Medulla oblongata (tissue), 1 donor: ENCODE results near the gene ERBB4.
A peak's percentile ranks its signal among the peaks of the same experiment; 100 is the strongest.

Experiments used
- DNase-seq: peaks from one replicate; pipeline ENCODE4 v3.0.0-alpha.2; 2015; ENCODE audit errors: extremely low spot score

The ERBB4 gene

GRCh38 chr2:211361383-211361782, 1177.2 kb downstream of the ERBB4 start:
- DNase-seq = no peak

- no peak for DNase-seq
Measured at GRCh38 chr2:211359347-211359746, 1179.3 kb downstream of the ERBB4 start.

- DNase-seq = no peak
Measured at GRCh38 chr2:211358504-211358903, 1180.1 kb downstream of the ERBB4 start.

- no peak for DNase-seq
Measured at GRCh38 chr2:211354481-211354880, 1184.1 kb downstream of the ERBB4 start.

GRCh38 chr2:211351987-211352386, 1186.6 kb downstream of the ERBB4 start:
- peak; percentile 41 for DNase-seq

GRCh38 chr2:211349031-211349430, 1189.6 kb downstream of the ERBB4 start:
- DNase-seq = no peak

- DNase-seq = no peak
Measured at GRCh38 chr2:211347328-211347727, 1191.3 kb downstream of the ERBB4 start.

GRCh38 chr2:211344289-211344688, 1194.3 kb downstream of the ERBB4 start:
- DNase-seq = no peak

- no peak for DNase-seq
Measured at GRCh38 chr2:211333377-211333776, 1205.2 kb downstream of the ERBB4 start.

GRCh38 chr2:211331736-211332135, 1206.9 kb downstream of the ERBB4 start:
- no peak for DNase-seq

GRCh38 chr2:211329882-211330281, 1208.7 kb downstream of the ERBB4 start:
- DNase-seq = no peak

GRCh38 chr2:211329421-211329820, 1209.2 kb downstream of the ERBB4 start:
- DNase-seq = no peak

GRCh38 chr2:211328126-211328525, 1210.5 kb downstream of the ERBB4 start:
- DNase-seq = no peak
